Measurements from ENCODE around the gene PTTG1. TPM values are rescaled to one million over a fixed set of nuclear protein-coding genes. Genes with fewer than 3 reads are reported as not detected.

The PTTG1 gene
- total and polyA plus RNA-seq, 4 donors: 0.75 to 84.0 (median 5.6) TPM

DNA sequence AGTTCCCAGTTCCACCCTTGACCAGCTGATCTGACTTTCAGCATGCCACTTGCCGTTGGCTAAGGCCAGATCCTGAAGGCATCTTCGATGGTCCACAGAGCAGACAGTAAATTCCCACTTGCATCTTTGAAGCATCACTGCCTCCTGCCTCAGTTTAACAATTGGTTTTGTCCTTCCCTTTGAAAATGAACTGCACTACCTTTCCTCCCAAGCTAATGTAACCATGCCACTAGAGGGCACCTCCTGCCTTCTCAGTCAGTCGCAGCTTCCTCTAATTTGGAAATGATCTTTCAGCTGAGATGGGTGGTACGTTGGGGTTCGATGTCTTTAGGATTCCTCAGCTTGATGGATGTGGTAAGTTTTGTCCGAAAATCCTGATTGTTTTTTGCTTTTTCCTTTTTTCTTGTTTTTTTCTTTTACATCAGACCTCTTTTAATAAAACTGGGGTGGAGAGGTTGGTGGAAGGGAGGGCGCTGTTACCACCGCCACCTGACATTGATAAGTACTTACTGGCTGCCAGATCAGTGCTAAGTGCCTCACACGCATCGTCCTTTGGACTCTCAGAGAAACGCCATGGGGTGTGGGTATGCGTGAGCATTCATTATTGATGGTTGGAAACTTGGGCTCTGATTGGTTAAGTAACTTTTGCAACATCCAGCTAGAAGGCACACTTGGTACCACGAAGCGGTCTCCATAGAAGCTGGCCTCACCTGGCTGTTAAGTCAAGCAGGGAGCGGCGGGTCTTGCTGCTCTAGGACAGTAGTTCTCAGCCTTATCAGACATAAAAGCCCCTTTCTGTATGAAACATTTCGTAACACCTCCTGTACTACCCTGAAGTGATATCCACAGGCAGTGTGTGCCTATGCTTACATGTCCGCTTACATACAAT is 16.9 kb downstream of the PTTG1 start:
- no peaks in the 10 kb centered on the region for H3K9me3 ChIP-seq (ENCODE audit: control insufficient read depth in 4 of 4, low read length in 3 of 4)
- no peaks in the 10 kb centered on the region for H3K27me3 ChIP-seq (ENCODE audit: control insufficient read depth in 4 of 4, insufficient read depth in 4 of 4, low read length in 3 of 4)
- 3% methylated on average over 18 of the region's 18 CpGs for WGBS
- DNase-seq (ENCODE audit: low spot score): no peak
- no peak overlapping the region for H3K27ac ChIP-seq (ENCODE audit: low read depth in 1 of 2, low read length in 2 of 2)
- H3K4me3 ChIP-seq (ENCODE audit: low read depth in 1 of 3, low read length in 3 of 3): peak overlapping the region; percentile 51 to 77 (median 53)
- H3K4me1 ChIP-seq (ENCODE audit: control insufficient read depth in 4 of 4, insufficient read depth in 4 of 4, low read length in 3 of 4): peaks cover 0 to 10% (median 7%) of the 10 kb centered on the region in 4 donors
- TF ChIP-seq, protein P1, sequence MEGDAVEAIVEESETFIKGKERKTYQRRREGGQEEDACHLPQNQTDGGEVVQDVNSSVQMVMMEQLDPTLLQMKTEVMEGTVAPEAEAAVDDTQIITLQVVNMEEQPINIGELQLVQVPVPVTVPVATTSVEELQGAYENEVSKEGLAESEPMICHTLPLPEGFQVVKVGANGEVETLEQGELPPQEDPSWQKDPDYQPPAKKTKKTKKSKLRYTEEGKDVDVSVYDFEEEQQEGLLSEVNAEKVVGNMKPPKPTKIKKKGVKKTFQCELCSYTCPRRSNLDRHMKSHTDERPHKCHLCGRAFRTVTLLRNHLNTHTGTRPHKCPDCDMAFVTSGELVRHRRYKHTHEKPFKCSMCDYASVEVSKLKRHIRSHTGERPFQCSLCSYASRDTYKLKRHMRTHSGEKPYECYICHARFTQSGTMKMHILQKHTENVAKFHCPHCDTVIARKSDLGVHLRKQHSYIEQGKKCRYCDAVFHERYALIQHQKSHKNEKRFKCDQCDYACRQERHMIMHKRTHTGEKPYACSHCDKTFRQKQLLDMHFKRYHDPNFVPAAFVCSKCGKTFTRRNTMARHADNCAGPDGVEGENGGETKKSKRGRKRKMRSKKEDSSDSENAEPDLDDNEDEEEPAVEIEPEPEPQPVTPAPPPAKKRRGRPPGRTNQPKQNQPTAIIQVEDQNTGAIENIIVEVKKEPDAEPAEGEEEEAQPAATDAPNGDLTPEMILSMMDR (IDR thresholded peaks at IDR 0.05; ENCODE audit: low read depth, low read length, missing input control): peak; percentile 61
- no peak for TF ChIP-seq SP1 (IDR thresholded peaks at IDR 0.05)
- TF ChIP-seq RAD21 (IDR thresholded peaks at IDR 0.05): peak; percentile 86 to 91
- no peaks in the 10 kb centered on the region for H3K36me3 ChIP-seq (ENCODE audit: control insufficient read depth in 4 of 4, insufficient read depth in 3 of 4, low read depth in 1 of 4, low read length in 3 of 4)
- H3K9ac ChIP-seq (ENCODE audit: low read depth in 1 of 2, low read length in 2 of 2): peak overlapping the region in 1 of 2 donors; percentile 62

DNA sequence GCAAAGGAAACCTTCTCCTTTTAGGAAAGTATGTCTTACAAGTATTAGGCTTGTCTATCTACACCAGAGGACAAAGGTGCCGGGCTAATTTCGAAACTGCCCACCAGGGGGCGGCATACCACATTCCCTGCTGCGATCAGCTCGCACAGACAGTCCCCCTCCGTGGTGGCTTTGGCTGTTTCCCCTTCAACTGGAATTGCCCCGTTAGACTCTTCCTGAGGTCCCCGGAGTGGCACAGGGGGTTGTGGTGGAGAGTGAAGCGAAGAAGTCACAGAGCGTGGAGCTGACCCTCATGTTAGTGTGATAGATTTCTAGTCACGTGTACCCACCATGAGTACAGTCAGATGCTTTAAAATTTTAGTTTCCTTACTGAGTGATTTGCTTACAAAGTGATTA is 17.5 kb downstream of the PTTG1 start:
- WGBS: under 1% methylated on average over 11 of the region's 11 CpGs
- TF ChIP-seq NR2F2 (IDR thresholded peaks at IDR 0.05) (no peak), FOXA1 (IDR thresholded peaks at IDR 0.05) (no peak), FOXA2 (IDR thresholded peaks at IDR 0.05) (no peak), HNF4A (conservative IDR thresholded peaks at IDR 0.05) (peak in 1 of 2 donors; percentile 39), RAD21 (IDR thresholded peaks at IDR 0.05) (peak; percentile 82 to 87)
- TF ChIP-seq, protein P1 (IDR thresholded peaks at IDR 0.05; ENCODE audit: low read depth, low read length, missing input control): peak; percentile 93
- Histone ChIP-seq H3K4me3 (ENCODE audit: low read depth in 1 of 3, low read length in 3 of 3) (peak overlapping the region; percentile 51 to 77 (median 53)), H3K36me3 (ENCODE audit: control insufficient read depth in 4 of 4, insufficient read depth in 3 of 4, low read depth in 1 of 4, low read length in 3 of 4) (no peaks in the 10 kb centered on the region), H3K9ac (ENCODE audit: low read depth in 1 of 2, low read length in 2 of 2) (peak overlapping the region; percentile 45 to 62), H3K9me3 (ENCODE audit: control insufficient read depth in 4 of 4, low read length in 3 of 4) (no peaks in the 10 kb centered on the region), H3K4me1 (ENCODE audit: control insufficient read depth in 4 of 4, insufficient read depth in 4 of 4, low read length in 3 of 4) (peaks cover 0 to 10% (median 7%) of the 10 kb centered on the region in 4 donors), H3K27me3 (ENCODE audit: control insufficient read depth in 4 of 4, insufficient read depth in 4 of 4, low read length in 3 of 4) (no peaks in the 10 kb centered on the region), H3K27ac (ENCODE audit: low read depth in 1 of 2, low read length in 2 of 2) (no peak overlapping the region)
- peak; percentile 94 for DNase-seq (ENCODE audit: low spot score)

DNA sequence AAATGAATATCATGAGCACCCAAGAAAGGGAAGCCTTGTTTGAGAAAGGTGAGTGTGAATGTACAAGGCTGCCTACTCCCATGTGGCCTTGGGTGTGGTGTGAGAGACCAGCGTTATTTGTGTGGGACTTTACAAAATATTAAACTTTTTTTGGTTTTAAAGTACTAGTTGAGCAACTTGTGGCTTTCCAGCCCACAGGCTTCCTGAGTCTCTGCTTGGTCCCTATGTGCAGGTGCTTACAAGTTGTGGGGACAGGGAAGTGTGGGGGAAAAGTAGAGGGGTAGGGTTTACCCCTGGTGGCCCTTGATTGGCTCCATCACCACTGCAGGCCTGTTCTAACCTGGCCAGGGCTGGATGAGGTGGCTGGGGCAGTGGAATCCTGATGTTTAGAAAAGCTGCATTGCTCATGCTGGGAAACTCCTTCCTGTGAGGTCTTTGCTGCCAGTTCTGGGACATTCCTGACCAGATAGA is 19.7 kb downstream of the PTTG1 start:
- no peak for TF ChIP-seq FOXA2 (IDR thresholded peaks at IDR 0.05)
- no peak for TF ChIP-seq RXRA (IDR thresholded peaks at IDR 0.05)
- TF ChIP-seq, protein P1 (IDR thresholded peaks at IDR 0.05; ENCODE audit: low read depth, low read length, missing input control): no peak
- no peak for TF ChIP-seq HNF4G (IDR thresholded peaks at IDR 0.05)
- TF ChIP-seq, protein P2, sequence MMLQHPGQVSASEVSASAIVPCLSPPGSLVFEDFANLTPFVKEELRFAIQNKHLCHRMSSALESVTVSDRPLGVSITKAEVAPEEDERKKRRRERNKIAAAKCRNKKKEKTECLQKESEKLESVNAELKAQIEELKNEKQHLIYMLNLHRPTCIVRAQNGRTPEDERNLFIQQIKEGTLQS (IDR thresholded peaks at IDR 0.05): no peak
- no peak for TF ChIP-seq FOXA1 (IDR thresholded peaks at IDR 0.05)
- Histone ChIP-seq H3K27me3 (ENCODE audit: control insufficient read depth in 4 of 4, insufficient read depth in 4 of 4, low read length in 3 of 4) (no peaks in the 10 kb centered on the region), H3K36me3 (ENCODE audit: control insufficient read depth in 4 of 4, insufficient read depth in 3 of 4, low read depth in 1 of 4, low read length in 3 of 4) (no peaks in the 10 kb centered on the region), H3K9ac (ENCODE audit: low read depth in 1 of 2, low read length in 2 of 2) (no peak overlapping the region), H3K4me3 (ENCODE audit: low read depth in 1 of 3, low read length in 3 of 3) (no peak overlapping the region), H3K9me3 (ENCODE audit: control insufficient read depth in 4 of 4, low read length in 3 of 4) (no peaks in the 10 kb centered on the region), H3K4me1 (ENCODE audit: control insufficient read depth in 4 of 4, insufficient read depth in 4 of 4, low read length in 3 of 4) (peaks cover 0 to 10% (median 7%) of the 10 kb centered on the region in 4 donors), H3K27ac (ENCODE audit: low read depth in 1 of 2, low read length in 2 of 2) (no peak overlapping the region)
- no peak for DNase-seq (ENCODE audit: low spot score)
- WGBS: 81% methylated on average over 1 of the region's 1 CpG

Measured in liver (tissue), 9 donors.